Fibroblast of lung (primary cell): ENCODE measurements around the gene SLC6A13. TPM values are rescaled to one million over a fixed set of nuclear protein-coding genes. Genes with fewer than 3 reads are reported as not detected.
A peak's percentile ranks its signal among the peaks of the same experiment; 100 is the strongest.

ENCODE experiments used
- DNase-seq, 2 donors: peaks; one replicate each; pipeline versions ENCODE4 v3.0.0 to v3.0.0-alpha.2; 2010; ENCODE audit warnings: low read depth in 2 of 2
- H2AFZ ChIP-seq: 2 replicates; pipeline ENCODE4 v1.5.1; 2012; ENCODE audit warnings: low read length, control low read depth, inconsistent platforms
- H3K27ac ChIP-seq: 2 replicates; pipeline ENCODE4 v1.5.1; 2011; ENCODE audit warnings: low read length, control low read depth; ENCODE audit not compliant: insufficient read depth
- H3K27me3 ChIP-seq: 2 replicates; pipeline ENCODE4 v1.5.1; 2011; ENCODE audit warnings: mild to moderate bottlenecking, low read length; ENCODE audit not compliant: control insufficient read depth, insufficient read depth
- H3K36me3 ChIP-seq: 2 replicates; pipeline ENCODE4 v1.5.1; 2011; ENCODE audit warnings: low read length; ENCODE audit not compliant: control insufficient read depth, insufficient read depth
- H3K4me1 ChIP-seq: 2 replicates; pipeline ENCODE4 v1.5.1; 2011; ENCODE audit warnings: low read length; ENCODE audit not compliant: control insufficient read depth, insufficient read depth; ENCODE audit errors: extremely low read depth
- H3K4me2 ChIP-seq: 2 replicates; pipeline ENCODE4 v1.5.1; 2011; ENCODE audit warnings: low read length, control low read depth; ENCODE audit not compliant: insufficient read depth; ENCODE audit errors: extremely low read depth
- H3K4me3 ChIP-seq, 4 experiments: fragments of 200-600 bp in 1 of 4; sonication (generic) in 1 of 4; replicated peaks in 1 of 4; 2 replicates each; pipeline ENCODE4 v1.5.1; 2011 to 2016; ENCODE audit warnings: low read length in 4 of 4, low read depth in 3 of 4, mild to moderate bottlenecking in 3 of 4, control low read depth in 2 of 4, inconsistent platforms in 1 of 4, mixed read lengths in 1 of 4; ENCODE audit not compliant: insufficient read depth in 1 of 4; ENCODE audit errors: control extremely low read depth in 1 of 4
- H3K79me2 ChIP-seq: 2 replicates; pipeline ENCODE4 v1.5.1; 2012; ENCODE audit warnings: mild to moderate bottlenecking, low read length, inconsistent platforms; ENCODE audit not compliant: control insufficient read depth, insufficient read depth
- H3K9ac ChIP-seq: 2 replicates; pipeline ENCODE4 v1.5.1; 2011; ENCODE audit warnings: mild to moderate bottlenecking, low read length, control low read depth; ENCODE audit not compliant: insufficient read depth
- H3K9me3 ChIP-seq: 2 replicates; pipeline ENCODE4 v1.5.1; 2012; ENCODE audit warnings: low read depth, low read length; ENCODE audit not compliant: control insufficient read depth, insufficient read depth
- H4K20me1 ChIP-seq: 2 replicates; pipeline ENCODE4 v1.5.1; 2011; ENCODE audit warnings: low read length; ENCODE audit not compliant: control insufficient read depth, insufficient read depth; ENCODE audit errors: extremely low read depth
- CTCF ChIP-seq, 2 donors: IDR thresholded peaks in 1 of 2; conservative IDR thresholded peaks in 1 of 2; 1 replicate in 1 of 2; 2 replicates in 1 of 2; pipeline ENCODE4 v1.5.1; 2011 to 2012; ENCODE audit warnings: low read length in 2 of 2, control low read depth in 1 of 2, inconsistent platforms in 1 of 2, low read depth in 1 of 2, mild to moderate bottlenecking in 1 of 2
- EZH2 ChIP-seq: IDR thresholded peaks from 2 replicates; pipeline ENCODE4 v1.5.1; 2012; ENCODE audit warnings: low read length, control low read depth, mild to moderate bottlenecking; ENCODE audit errors: missing control alignments
- polyA plus RNA-seq, 2 donors: library from polyadenylated mRNA; depleted of rRNA in 1 of 2; stranded (reverse) in 1 of 2; unstranded in 1 of 2; fragments of >200 nt; gene quantifications; 2 replicates each; pipeline ENCODE4 v1.2.1, GENCODE V29; 2011 to 2012; ENCODE audit warnings: missing spikeins in 1 of 2
- total RNA-seq: library from RNA; depleted of rRNA; stranded (reverse); fragments of >200 nt; gene quantifications from 2 replicates; pipeline ENCODE4 v1.2.1, GENCODE V29; 2014

The SLC6A13 gene
- total and polyA plus RNA-seq, 2 donors (not counting 1 experiment from before 2014, with no cell fraction given), result not detected

GRCh38 chr12:175250-175649 is 87.4 kb downstream of the SLC6A13 start:
- H3K4me1 ChIP-seq, result peaks cover 12% of the 10 kb centered on the region

GRCh38 chr12:174596-174995 is 88.0 kb downstream of the SLC6A13 start:
- H2AFZ ChIP-seq, result no peak overlapping the region
- no peak overlapping the region for H3K4me2 ChIP-seq
- peaks cover 2% of the 10 kb centered on the region for H3K27me3 ChIP-seq
- no peaks in the 10 kb centered on the region for H4K20me1 ChIP-seq
- no peak overlapping the region for H3K9ac ChIP-seq
- H3K36me3 ChIP-seq, result no peaks in the 10 kb centered on the region
- no peak overlapping the region for H3K27ac ChIP-seq
- H3K4me1 ChIP-seq, result peaks cover 12% of the 10 kb centered on the region
- no peak for DNase-seq
- H3K9me3 ChIP-seq, result no peaks in the 10 kb centered on the region
- no peaks in the 10 kb centered on the region for H3K79me2 ChIP-seq
- TF ChIP-seq CTCF (conservative IDR thresholded peaks at IDR 0.05 in 1 of 2, IDR thresholded peaks at IDR 0.05 in 1 of 2; ENCODE audit: low read depth in 1 of 2, low read length in 2 of 2) (no peak), EZH2 (no peak)
- no peak overlapping the region for H3K4me3 ChIP-seq

More at GRCh38 chr12:175250-175649, 87.4 kb downstream of the SLC6A13 start:
- H2AFZ ChIP-seq, result no peak overlapping the region
- H3K9ac ChIP-seq, result no peak overlapping the region
- no peaks in the 10 kb centered on the region for H3K36me3 ChIP-seq
- no peaks in the 10 kb centered on the region for H3K79me2 ChIP-seq
- no peak overlapping the region for H3K4me3 ChIP-seq
- H3K9me3 ChIP-seq, result no peaks in the 10 kb centered on the region
- H4K20me1 ChIP-seq, result no peaks in the 10 kb centered on the region
- TF ChIP-seq CTCF (conservative IDR thresholded peaks at IDR 0.05 in 1 of 2, IDR thresholded peaks at IDR 0.05 in 1 of 2; ENCODE audit: low read depth in 1 of 2, low read length in 2 of 2) (no peak), EZH2 (no peak)
- DNase-seq, result peak in 1 of 2 donors; percentile 17
- peaks cover 2% of the 10 kb centered on the region for H3K27me3 ChIP-seq
- H3K27ac ChIP-seq, result no peak overlapping the region
- H3K4me2 ChIP-seq, result no peak overlapping the region

GRCh38 chr12:174124-174523 is 88.5 kb downstream of the SLC6A13 start:
- no peak overlapping the region for H3K4me3 ChIP-seq
- TF ChIP-seq EZH2, result no peak
- TF ChIP-seq CTCF (conservative IDR thresholded peaks at IDR 0.05 in 1 of 2, IDR thresholded peaks at IDR 0.05 in 1 of 2; ENCODE audit: low read depth in 1 of 2, low read length in 2 of 2), result no peak
- no peak overlapping the region for H3K27ac ChIP-seq
- peaks cover 12% of the 10 kb centered on the region for H3K4me1 ChIP-seq
- H3K4me2 ChIP-seq, result no peak overlapping the region
- no peak for DNase-seq
- H3K27me3 ChIP-seq, result peaks cover 2% of the 10 kb centered on the region
- no peaks in the 10 kb centered on the region for H4K20me1 ChIP-seq
- no peaks in the 10 kb centered on the region for H3K9me3 ChIP-seq
- H2AFZ ChIP-seq, result no peak overlapping the region
- no peak overlapping the region for H3K9ac ChIP-seq
- H3K36me3 ChIP-seq, result no peaks in the 10 kb centered on the region
- no peaks in the 10 kb centered on the region for H3K79me2 ChIP-seq
